Retinal pigment epithelial cell (primary cell): ENCODE data around the gene ATP8B1.

Experiments used
- DNase-seq: peaks from one replicate; pipeline ENCODE4 v3.0.0-alpha.2; 2010; ENCODE audit warnings: low read depth
- H3K4me3 ChIP-seq: 2 replicates; pipeline ENCODE4 v1.5.1; 2011; ENCODE audit warnings: mild to moderate bottlenecking, low read length, control low read depth, moderate library complexity
- TF ChIP-seq, protein P1 (sequence below): conservative IDR thresholded peaks from 2 replicates; pipeline ENCODE4 v1.5.1; 2011; ENCODE audit warnings: low read depth, low read length, control low read depth, inconsistent platforms

The ATP8B1 gene

DNA sequence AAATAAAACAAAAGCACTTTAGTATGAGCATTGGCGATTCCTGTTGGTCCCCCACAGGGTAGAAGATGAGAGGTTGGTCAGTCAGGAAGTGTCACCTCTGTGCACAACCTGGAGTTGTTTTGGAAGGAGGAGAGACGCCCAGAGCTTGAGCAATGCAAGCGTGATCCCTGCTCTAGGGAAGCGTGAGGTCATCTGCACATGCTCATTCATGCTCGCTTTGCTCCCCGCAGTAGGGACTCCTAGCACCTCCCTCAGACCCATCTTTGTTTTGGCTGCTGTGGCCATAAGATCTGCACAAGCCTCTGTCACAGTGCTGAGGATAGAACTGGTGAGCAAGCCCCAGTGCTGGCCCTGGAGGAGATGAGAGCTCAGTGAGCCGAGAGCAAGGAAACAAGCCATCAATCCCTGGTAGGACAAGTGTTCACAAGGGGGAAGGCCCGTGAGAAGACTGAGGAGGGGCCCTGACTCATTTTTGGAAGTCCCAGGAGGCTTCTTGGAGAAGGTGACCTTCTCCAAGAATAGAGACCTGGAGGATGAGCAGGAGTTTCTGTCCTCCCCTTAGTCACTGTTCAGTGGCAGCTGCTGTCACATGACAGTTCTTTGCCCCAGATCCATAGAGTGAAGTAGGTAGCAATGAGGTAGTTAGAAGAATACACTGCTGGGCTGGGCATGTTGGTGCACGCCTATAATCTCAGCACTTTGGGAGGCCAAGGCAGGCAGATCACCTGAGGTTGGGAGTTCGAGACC is 13.3 kb upstream of the ATP8B1 start:
- no peak overlapping the region for H3K4me3 ChIP-seq
- no peak for DNase-seq
- TF ChIP-seq, protein P1, sequence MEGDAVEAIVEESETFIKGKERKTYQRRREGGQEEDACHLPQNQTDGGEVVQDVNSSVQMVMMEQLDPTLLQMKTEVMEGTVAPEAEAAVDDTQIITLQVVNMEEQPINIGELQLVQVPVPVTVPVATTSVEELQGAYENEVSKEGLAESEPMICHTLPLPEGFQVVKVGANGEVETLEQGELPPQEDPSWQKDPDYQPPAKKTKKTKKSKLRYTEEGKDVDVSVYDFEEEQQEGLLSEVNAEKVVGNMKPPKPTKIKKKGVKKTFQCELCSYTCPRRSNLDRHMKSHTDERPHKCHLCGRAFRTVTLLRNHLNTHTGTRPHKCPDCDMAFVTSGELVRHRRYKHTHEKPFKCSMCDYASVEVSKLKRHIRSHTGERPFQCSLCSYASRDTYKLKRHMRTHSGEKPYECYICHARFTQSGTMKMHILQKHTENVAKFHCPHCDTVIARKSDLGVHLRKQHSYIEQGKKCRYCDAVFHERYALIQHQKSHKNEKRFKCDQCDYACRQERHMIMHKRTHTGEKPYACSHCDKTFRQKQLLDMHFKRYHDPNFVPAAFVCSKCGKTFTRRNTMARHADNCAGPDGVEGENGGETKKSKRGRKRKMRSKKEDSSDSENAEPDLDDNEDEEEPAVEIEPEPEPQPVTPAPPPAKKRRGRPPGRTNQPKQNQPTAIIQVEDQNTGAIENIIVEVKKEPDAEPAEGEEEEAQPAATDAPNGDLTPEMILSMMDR, result no peak

DNA sequence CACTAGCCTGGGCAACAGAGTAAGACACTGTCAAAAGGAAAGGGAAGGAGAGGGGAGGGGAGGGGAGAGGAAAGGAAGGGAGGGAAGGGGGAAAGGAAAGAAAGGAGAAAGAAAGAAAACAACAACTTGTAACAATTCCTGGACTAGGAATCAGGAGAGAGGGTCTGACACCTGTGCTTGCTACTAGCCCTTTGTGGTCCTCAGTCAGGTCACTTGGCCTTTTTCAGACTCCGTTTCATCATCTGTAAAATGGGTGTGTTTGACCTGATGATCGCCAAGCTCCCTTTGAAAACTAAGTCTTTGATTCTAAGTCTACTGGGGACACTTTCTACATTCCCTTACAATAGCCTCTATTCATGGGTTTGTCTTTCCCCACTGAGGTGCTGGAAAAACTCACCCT is 11.4 kb upstream of the ATP8B1 start:
- H3K4me3 ChIP-seq, result no peak overlapping the region
- DNase-seq, result no peak
- TF ChIP-seq, protein P1, result no peak

DNA sequence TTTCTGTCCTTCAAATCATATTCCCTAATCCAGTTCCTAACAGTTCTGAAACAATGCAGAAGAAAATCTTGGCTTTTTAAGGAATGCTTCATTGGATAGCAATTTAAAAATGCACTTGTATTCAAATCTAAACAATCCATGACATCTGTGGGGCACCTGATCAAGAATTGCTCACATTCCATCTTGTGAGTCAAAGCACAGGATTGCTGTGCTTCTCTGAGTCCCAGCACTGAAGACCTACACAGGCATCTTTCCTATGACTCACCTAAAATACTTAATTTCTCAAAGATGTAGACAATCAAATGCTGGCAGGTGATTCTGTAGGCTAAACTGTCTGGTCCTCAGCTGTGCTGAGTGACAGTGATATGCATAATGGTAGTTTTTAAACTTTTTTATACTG is 10.1 kb upstream of the ATP8B1 start:
- H3K4me3 ChIP-seq, result no peak overlapping the region
- TF ChIP-seq, protein P1, result no peak

DNA sequence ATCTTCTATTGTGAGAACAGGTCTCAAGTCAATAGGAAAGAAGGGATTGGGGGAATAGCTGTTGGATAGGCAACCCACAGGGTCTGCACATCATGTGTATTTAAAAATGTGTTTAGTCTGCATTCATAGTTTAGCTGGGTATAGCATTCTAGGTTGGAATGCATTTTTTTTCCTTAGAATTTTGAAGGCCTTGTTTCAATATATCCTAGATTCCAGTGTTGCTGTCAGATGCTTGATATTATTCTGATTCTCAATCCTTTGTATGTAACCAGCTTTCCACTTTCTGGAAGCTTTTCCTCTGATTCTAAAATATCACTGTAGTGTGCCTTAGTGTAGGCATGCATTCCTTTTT is 9.0 kb upstream of the ATP8B1 start:
- H3K4me3 ChIP-seq, result no peak overlapping the region
- DNase-seq, result no peak
- TF ChIP-seq, protein P1, result no peak

More for the DNA sequence above, 10.1 kb upstream of the ATP8B1 start:
- peak; percentile 96 for DNase-seq

DNA sequence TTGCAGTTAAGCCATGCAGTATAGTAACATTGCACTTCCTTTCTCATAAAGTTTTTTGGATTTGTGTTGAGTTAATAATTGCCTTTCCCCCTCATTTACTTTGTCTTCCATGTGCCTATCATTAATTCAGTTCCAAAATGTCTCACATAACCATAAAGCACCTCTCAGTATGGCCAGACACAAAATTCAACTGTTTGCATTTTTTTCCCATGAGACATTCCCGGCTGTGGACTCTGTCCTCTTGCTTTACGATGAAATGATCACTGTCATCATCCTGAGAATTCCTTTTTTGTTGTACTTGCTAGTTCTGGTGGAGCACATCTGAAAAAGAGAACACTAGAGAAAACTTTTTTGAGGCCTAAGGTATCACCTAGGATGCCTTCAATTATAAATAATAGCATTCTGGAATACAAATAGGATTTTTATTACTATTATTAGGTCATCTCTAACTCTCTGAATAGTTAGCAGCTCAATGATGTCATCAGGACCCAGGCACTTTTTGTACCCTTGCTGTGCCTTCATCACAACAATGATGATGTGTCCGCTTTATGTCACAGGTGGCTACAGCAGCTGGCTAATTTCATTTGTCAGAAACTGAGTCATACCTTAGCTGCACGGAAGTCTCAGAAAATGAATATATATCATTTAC is 8.5 kb upstream of the ATP8B1 start:
- DNase-seq, result no peak
- H3K4me3 ChIP-seq, result no peak overlapping the region
- TF ChIP-seq, protein P1, result no peak

DNA sequence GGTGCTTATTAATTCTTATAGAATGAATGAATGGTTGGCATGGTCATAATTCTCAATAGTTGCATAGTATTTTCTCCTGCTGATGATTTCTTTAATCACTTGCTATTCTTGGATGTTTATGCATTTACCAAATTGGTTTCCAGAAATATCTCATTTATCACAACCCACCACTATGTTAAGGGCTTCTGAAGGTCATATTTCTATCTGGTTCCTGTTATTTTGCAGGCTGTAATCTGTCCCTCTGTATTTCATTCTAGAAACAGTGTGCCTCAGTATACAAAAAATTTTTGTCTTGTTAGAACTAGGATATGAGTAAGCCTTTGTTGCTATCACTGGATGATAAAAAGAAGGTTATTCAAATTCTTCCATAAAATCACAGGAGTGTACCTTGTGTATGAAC is 6.1 kb upstream of the ATP8B1 start:
- DNase-seq, result no peak
- H3K4me3 ChIP-seq, result no peak overlapping the region
- TF ChIP-seq, protein P1, result no peak
